T-helper 2 cell treated with Interferon-gamma antibody and Interleukin-4, amounts not matched to agents 5 μg/mL and 100 μg/mL, for 36 hours (primary cell): ENCODE results near the gene PRSS57.
"Not testable (repeated sequence)": the region's sequence is repeated elsewhere in the genome, so short reads cannot be mapped to it uniquely, and the experiment has no call there.

Experiments
- DNase-seq: peaks from one replicate; pipeline ENCODE4 v3.0.0; 2021; ENCODE audit warnings: low spot score
- H3K27ac Mint-ChIP-seq: one replicate; pipeline ENCODE4 v1.8.0; 2021; ENCODE audit warnings: mild to moderate bottlenecking, mixed read lengths
- H3K27me3 Mint-ChIP-seq: one replicate; pipeline ENCODE4 v1.8.0; 2021; ENCODE audit warnings: low read depth, mixed read lengths
- H3K36me3 Mint-ChIP-seq: one replicate; pipeline ENCODE4 v1.8.0; 2021; ENCODE audit warnings: low read depth, mixed read lengths
- H3K4me1 Mint-ChIP-seq: one replicate; pipeline ENCODE4 v1.8.0; 2021; ENCODE audit warnings: low read depth, mixed read lengths
- H3K4me3 Mint-ChIP-seq: one replicate; pipeline ENCODE4 v1.8.0; 2022; ENCODE audit warnings: mild to moderate bottlenecking, moderate library complexity, mixed read lengths
- H3K9me3 Mint-ChIP-seq: one replicate; pipeline ENCODE4 v1.8.0; 2021; ENCODE audit warnings: mixed read lengths

Gene PRSS57

DNA sequence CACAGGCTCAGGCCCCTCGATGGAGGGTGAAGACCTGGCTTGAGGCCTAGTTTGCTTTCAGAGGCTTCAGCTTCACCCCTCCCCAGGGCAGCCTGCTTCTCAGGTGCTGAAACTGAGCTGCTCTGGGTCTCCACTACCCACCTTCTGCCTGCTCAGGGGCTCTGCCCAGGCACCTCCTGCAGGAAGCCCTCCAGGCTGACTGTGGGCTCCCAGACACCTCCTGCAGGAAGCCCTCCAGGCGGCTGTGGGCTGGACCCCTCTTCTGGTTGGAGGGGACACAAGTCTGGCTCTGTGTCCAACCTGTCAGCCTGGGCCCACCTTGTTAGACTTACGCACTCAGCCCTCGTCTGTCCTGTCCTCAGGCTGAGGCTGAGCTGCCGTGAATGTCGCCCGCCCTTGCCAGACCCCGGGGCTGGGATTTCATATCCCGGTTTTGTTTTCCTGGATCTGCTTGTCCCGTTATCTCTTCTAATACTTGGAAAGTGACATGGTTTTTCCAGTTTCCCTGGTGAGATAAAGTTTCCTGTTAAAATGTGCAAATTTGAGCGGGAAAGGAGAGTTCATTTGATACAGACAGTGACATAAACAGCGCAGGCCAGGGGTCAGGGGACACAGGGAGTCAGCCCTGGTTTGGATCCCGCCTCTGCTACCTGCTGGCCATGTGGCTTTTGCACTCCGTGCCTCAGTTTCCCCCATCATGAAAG is 34.9 kb upstream of the PRSS57 start:
- Mint-ChIP-seq H3K27ac (no peak overlapping the region), H3K9me3 (no peaks in the 10 kb centered on the region), H3K4me3 (no peak overlapping the region), H3K36me3 (no peaks in the 10 kb centered on the region), H3K27me3 (no peaks in the 10 kb centered on the region), H3K4me1 (peaks cover 7% of the 10 kb centered on the region)
- DNase-seq = no peak

DNA sequence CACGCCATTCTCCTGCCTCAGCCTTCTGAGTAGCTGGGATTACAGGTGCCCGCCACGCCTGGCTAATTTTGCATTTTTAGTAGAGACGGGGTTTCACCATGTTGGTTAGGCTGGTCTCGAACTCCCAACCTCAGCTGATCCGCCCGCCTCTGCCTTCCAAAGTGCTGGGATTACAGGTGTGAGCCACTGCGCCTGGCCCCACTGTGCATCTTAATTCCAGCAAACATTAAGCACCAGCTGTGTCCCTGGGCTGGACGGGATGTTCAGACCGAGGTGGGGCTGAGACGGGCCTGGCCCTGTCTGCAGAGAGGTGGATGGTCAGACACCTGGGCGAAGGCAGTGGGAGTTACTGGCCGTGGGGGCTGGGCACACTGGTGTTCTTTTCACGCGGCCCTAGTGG is 34.3 kb upstream of the PRSS57 start:
- H3K27me3 Mint-ChIP-seq, H3K4me1 Mint-ChIP-seq, H3K36me3 Mint-ChIP-seq, H3K4me3 Mint-ChIP-seq, H3K27ac Mint-ChIP-seq, H3K9me3 Mint-ChIP-seq, DNase-seq: not testable (repeated sequence)

DNA sequence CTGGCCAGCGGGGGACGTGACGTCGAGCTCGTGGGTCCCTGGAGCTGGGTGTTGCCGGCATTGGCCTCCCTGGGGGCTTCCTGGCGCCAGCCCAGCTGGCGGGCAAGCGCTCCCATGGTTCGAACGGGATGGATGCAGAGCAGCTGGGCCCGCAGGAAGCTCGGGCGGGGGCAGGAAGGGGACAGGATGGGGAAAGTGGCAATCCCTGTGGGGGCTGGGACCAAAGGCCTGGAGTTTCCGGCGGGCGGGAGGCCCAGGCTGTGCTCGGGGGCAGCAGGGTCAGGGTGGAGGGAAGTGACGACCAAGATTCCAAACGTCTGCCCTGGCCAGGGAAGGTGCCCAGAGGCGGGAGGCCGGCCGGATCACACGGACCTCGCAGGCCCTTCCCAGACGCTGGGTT is 32.8 kb upstream of the PRSS57 start:
- Mint-ChIP-seq H3K27ac (no peak overlapping the region), H3K9me3 (no peaks in the 10 kb centered on the region), H3K4me3 (no peak overlapping the region), H3K27me3 (no peaks in the 10 kb centered on the region), H3K36me3 (no peaks in the 10 kb centered on the region), H3K4me1 (peaks cover 2% of the 10 kb centered on the region)
- no peak for DNase-seq

DNA sequence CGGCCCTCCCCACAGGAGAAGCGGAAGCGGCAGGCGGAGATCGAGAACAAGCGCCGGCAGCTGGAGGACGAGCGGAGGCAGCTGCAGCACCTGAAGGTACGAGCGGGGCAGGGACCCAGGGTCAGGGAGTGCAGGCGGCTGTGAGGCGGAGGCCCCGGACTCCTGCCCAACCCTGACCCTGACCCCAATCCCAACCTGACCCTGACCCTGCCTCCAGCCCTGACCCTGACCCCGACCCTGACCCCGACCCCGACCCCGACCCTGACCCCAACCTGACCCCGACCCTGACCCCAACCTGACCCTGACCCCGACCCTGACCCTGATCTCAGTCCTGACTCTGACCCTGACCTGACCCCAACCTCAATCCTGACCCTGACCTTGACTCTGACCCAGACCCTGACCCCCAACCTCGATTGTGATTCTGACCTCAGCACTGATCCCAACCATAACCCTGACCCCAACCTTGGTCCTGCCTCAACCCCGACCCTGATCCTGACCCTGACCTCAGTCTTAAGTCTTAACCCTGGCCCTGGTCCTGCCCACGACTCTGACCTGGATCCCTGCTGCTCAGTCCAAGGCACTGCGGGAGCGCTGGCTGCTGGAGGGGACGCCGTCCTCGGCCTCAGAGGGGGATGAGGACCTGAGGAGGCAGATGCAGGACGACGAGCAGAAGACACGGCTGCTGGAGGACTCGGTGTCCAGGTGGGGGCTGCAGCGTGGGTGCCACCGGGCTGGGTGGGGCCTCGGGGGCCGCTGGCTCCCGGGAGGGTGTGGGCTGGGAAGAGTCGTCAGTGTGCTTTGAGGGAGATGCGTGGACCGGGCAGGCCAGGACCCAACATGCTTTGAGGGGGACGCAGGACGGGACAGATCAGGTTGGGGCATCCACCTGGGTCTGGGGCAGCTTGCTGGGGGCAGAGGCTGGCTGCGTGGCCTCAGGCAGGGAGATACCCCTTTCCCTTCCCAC is 32.0 kb upstream of the PRSS57 start:
- Mint-ChIP-seq H3K27ac (no peak overlapping the region), H3K9me3 (no peaks in the 10 kb centered on the region), H3K4me1 (no peaks in the 10 kb centered on the region), H3K27me3 (no peaks in the 10 kb centered on the region), H3K36me3 (no peaks in the 10 kb centered on the region), H3K4me3 (no peak overlapping the region)
- DNase-seq = no peak

DNA sequence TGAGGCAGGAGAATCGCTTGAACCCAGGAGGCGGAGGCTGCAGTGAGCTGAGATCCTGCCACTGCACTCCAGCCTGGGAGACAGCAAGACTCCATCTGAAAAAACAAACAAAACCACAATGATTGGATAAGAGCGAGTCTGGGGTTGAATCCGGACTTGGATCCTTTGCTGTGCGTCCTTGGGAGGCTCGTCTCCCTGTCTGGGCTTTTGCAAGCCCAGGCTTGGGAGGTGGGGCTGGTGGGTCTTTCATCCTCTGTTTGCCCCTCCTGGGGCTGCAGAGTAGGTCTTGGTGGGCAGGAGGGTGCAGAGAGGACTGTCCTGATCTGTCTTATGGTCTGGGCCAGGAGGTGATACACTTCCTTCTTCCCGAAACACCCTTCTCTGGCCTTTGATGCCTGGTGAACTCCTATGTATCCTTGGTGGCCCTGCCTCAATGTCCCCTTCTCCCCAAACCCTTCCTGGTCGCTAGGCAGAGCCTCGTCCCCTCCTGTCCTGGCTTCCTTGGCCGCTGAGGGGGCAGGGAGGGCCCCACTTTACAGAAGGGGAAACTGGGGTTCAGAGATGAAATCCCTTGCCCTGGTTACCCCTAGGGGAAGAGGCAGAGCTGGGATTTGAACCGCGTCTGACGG is 30.3 kb upstream of the PRSS57 start:
- H3K4me3 Mint-ChIP-seq = no peak overlapping the region

DNA sequence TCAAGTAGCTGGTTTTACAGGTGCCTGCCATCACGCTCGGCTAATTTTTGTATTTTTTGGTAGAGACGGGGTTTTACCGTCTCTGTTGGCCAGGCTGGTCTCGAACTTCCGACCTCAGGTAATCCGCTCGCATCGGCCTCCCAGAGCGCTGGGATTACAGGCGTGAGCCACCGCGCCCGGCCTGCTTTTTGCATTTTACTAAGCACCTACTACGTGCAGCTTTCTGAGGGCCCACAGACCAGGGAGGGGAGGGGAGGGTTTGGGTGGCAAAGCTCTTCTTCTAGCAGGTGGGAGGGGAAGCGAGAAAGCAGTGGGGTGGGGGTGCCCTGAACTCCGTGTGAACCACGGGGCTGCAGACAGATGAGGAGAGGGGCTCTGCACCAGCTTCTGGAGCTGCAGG is 28.5 kb upstream of the PRSS57 start:
- Mint-ChIP-seq H3K27ac (no peak overlapping the region), H3K4me3 (no peak overlapping the region), H3K9me3 (no peaks in the 10 kb centered on the region), H3K27me3 (peaks cover 3% of the 10 kb centered on the region), H3K36me3 (no peaks in the 10 kb centered on the region), H3K4me1 (no peaks in the 10 kb centered on the region)
- no peak for DNase-seq

More for the DNA sequence above, 30.3 kb upstream of the PRSS57 start:
- H3K9me3 Mint-ChIP-seq = no peaks in the 10 kb centered on the region
- H3K27me3 Mint-ChIP-seq = peaks cover 3% of the 10 kb centered on the region
- no peaks in the 10 kb centered on the region for H3K4me1 Mint-ChIP-seq
- H3K36me3 Mint-ChIP-seq = no peaks in the 10 kb centered on the region
- DNase-seq = no peak
- H3K27ac Mint-ChIP-seq = no peak overlapping the region

DNA sequence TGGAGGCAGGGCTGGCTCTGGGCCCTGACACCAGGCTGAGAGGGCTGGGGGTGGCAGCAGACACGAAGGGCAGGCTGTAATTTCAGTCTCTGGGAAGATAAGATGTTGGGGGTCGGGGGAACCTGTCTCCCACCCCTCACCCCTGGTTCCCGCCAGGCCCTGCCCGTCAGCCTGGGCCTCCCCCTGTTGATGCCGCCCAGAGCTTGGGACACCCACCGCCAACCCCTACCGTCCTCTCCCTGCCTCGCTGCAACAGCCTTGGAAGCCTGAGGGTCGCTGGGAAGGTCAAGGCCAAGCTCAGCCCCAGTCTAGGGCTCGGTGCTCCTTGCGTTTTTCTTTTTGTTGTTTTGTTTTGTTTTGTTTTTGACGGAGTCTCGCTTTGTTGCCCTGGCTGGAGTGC is 28.0 kb upstream of the PRSS57 start:
- DNase-seq = no peak
- Mint-ChIP-seq H3K9me3 (no peaks in the 10 kb centered on the region), H3K36me3 (no peaks in the 10 kb centered on the region), H3K27ac (no peak overlapping the region), H3K4me1 (no peaks in the 10 kb centered on the region), H3K27me3 (peaks cover 7% of the 10 kb centered on the region), H3K4me3 (no peak overlapping the region)

DNA sequence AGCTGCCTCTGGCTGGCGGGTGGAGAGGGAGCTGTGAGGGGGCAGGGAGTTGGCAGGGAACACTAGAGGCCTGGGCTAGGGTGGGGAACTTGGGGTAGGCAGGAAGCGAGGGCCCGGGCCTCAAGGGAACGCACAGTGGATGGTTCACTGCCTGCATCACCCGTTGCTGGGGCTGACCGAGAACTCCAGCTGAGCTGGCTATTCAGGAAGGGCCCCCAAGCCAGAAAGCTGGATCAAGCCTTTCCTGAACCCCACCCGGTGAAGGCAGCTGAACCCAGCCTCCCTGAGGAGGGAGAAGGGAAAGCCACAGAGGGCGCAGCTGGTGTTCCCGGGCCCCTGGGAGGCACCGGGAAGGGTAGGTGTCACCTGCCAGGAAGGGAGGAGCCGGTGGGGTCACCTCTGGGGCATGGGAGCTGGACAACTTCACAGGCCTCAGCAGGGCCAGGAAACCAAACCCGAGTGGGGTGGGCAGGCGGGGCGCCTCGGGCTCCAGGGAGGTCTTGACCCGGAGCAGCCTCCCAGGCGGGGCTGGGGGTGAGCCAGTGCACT is 27.4 kb upstream of the PRSS57 start:
- H3K9me3 Mint-ChIP-seq = no peaks in the 10 kb centered on the region
- H3K4me1 Mint-ChIP-seq = no peaks in the 10 kb centered on the region
- no peak overlapping the region for H3K4me3 Mint-ChIP-seq
- no peaks in the 10 kb centered on the region for H3K36me3 Mint-ChIP-seq
- H3K27me3 Mint-ChIP-seq = peaks cover 11% of the 10 kb centered on the region
- no peak for DNase-seq
- H3K27ac Mint-ChIP-seq = no peak overlapping the region

DNA sequence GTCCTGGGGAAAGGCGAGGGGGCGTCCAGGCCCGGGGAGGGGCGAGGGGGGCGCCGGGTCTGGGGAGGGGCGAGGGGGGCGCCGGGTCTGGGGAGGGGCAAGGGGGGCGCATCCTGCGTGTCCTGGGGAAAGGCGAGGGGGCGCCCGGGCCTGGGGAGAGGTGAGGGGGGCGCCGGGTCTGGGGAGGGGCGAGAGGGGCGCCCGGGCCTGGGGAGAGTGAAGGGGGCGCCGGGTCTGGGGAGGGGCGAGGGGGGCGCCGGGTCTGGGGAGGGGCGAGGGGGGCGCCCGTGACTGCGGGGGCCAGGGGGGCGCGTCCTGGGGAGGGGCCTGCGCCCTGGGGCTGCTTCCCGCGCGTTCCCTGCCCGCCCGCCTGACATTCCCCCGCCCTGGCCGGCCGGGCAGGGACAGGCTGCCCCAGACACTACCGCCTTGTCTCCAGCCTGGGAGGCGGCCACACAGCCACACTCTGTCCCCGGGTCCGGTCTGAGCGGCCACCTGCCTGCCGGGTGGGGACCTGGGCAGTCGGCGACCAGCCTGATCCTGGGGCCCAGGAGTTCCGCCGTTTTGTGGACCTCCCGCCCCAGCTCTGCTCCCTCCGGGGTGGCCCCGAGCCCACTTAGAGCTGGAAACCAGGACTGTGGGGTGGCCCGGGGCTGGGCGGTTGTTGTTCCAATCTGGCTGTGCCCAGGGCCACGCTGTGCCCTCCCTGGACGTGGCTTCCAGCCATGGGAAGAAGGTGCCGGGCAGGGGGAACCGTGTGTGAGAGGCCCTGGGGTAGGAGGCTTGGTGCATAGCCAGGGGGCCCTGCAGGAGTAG is 25.3 kb upstream of the PRSS57 start:
- Mint-ChIP-seq H3K27ac (no peak overlapping the region), H3K36me3 (no peaks in the 10 kb centered on the region), H3K4me3 (no peak overlapping the region), H3K4me1 (no peaks in the 10 kb centered on the region), H3K27me3 (peaks cover 14% of the 10 kb centered on the region), H3K9me3 (peaks cover under 1% of the 10 kb centered on the region)
- no peak for DNase-seq

DNA sequence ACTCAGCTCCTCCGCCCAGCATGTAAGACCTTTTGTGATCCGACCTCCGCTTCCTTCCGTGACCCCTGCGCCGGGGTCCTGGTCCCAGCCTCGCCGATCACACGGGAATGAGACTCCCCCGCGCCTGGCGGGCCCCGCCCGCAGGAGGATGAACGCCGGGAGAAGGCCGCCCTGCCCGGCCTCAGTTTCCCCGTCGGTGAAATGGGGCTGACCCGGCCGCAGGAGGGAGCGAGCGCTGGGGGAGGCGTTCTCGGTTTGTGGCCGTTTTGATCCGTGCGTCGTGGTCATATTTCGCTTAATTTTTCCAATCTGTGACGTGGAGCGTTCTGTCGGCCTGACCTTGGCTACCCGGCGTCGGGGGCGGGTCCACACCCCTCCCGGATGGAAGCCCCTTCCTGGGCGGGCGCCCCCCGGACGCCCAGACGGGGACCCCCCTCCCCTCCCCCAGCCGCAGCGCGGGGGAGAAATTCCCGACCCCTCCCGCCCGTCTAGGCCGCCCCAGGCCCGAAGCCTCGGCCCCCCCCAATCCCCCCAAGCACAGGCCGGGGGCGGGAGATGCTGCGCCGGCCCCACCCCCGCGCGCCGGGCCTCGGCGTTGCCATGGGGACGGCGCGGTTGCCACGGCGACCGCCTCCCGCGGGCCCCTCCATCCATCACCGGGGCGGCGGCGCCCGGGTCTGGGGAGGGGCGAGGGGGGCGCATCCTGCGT is 24.5 kb upstream of the PRSS57 start:
- H3K36me3 Mint-ChIP-seq = no peaks in the 10 kb centered on the region
- no peak for DNase-seq
- peaks cover 4% of the 10 kb centered on the region for H3K9me3 Mint-ChIP-seq
- H3K27me3 Mint-ChIP-seq = peaks cover 14% of the 10 kb centered on the region
- H3K4me3 Mint-ChIP-seq = no peak overlapping the region
- H3K4me1 Mint-ChIP-seq = no peaks in the 10 kb centered on the region
- H3K27ac Mint-ChIP-seq = no peak overlapping the region

DNA sequence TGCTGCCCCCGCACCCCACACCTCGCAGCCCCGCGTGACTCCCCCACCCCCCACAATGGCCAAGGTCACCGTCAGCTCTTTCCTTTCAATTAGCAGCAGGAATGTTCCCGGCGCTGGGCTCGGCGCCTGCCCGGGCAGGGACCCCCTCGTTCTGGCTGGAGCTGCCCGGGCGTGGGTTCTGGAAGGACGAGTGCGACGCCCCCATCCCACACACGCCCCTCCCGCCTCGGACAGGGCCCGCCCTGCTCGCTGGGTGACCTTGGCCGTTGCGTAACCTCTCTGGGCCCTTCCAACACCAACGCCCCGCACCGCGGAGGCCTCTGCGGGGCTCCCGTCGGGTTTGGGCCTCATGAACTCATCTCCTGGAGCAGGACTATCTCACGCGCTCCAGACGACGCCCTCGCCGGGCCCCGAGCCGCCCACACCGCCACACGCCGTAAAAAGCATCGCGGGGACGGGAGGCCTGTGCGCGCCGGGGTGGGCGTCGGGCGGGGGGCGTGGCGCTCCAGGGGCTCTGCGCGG is 23.8 kb upstream of the PRSS57 start:
- Mint-ChIP-seq H3K9me3 (peaks cover 4% of the 10 kb centered on the region), H3K27ac (no peak overlapping the region), H3K4me1 (no peaks in the 10 kb centered on the region), H3K27me3 (peaks cover 14% of the 10 kb centered on the region), H3K36me3 (no peaks in the 10 kb centered on the region), H3K4me3 (no peak overlapping the region)
- no peak for DNase-seq

DNA sequence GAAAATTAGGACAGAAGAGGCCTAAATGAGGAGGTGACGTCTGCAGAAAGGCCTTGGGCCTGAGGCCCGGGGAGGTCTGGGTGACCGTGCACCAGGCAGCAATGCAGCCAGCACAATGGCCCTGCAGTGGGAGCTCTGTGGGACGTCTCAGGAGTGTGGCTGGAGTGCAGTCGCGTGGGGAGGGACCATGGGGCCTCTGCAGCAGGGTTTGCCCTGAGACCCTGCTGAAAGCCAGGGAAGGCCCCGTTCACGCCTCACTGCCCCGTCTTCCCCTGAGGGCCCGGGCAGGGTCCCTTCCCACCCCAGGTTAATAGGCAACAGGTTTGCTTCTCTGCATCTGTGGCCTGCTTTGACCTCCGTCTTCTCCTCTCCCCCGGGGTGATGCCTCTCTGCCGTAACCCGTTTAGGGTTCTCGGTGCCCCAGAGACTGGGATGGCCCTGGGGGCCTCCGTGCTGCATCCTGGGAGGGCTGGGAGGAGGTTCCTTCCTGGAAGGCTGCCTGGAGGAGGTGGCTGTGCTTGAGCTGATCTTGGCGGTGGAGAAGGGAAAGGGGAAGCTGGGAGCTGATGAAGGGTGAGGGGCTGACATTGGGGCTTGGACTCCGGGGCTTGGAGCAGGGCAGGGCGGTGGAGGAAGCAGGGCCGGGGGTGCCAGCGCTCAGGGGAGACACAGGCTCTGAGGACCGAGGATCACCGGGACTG is 23.1 kb upstream of the PRSS57 start:
- H3K4me1 Mint-ChIP-seq = no peaks in the 10 kb centered on the region
- H3K27me3 Mint-ChIP-seq = peaks cover 14% of the 10 kb centered on the region
- H3K36me3 Mint-ChIP-seq = no peaks in the 10 kb centered on the region
- H3K27ac Mint-ChIP-seq = no peak overlapping the region
- no peak overlapping the region for H3K4me3 Mint-ChIP-seq
- DNase-seq = no peak
- H3K9me3 Mint-ChIP-seq = peaks cover 4% of the 10 kb centered on the region
